NT2/D1 (cell line): ENCODE results near the gene TAS2R7.

Experiments
- SUZ12 ChIP-seq: IDR thresholded peaks from 2 replicates; pipeline ENCODE4 v1.6.1; 2011; ENCODE audit not compliant: insufficient read length, insufficient read depth; ENCODE audit errors: extremely low read depth
- ZNF274 ChIP-seq: IDR thresholded peaks from 2 replicates; pipeline ENCODE4 v1.6.1; 2011; ENCODE audit warnings: mild to moderate bottlenecking, low read depth, low read length

- TF ChIP-seq ZNF274 (no peak), SUZ12 (no peak)
Measured at GRCh38 chr12:10847744-10848143, 45.3 kb upstream of the TAS2R7 start.
